ENCODE measurements around the gene GPR27. TPM values are rescaled to one million over a fixed set of nuclear protein-coding genes. Genes with fewer than 3 reads are reported as not detected.
A peak's percentile ranks its signal among the peaks of the same experiment; 100 is the strongest.

Gene GPR27
- total RNA-seq, 2 experiments from 2014 or later: 0.17 to 0.28 TPM

DNA sequence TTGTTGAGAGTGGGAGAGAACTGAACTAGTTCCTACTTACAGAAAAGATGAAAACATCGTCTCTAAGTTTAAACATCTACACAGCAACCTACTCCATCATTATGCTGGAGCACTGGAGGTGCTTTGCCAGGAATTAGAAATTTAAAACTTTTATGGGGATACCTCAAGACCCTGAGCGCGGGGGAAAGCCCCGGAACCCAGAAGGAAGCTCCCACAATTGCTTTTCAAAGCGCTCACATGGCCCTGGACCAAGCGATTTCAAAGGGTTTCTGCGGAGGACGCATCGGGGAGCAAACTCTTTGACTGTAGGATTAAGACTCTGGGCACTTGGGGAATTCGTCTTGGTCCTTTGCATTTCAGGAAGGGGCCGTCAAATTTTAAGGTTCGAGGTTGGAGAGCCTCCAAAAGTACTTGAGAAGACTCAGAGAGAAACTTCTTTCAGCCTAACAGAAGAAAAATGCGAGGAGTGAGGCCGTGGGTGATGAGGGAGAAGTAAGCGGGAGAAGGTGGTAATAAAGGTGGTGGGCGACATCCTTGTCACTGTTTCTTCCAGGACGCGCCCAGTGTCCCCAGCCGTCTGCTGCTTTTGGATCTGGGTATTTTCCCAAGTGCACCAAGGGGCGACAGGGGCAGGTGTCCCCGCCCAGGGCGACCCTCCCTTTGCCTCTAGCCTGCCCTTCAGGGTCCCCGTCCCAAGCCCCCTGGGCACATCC, 30.7 kb downstream of the GPR27 start:
- Mint-ChIP-seq H3K36me3 (no peaks in the 10 kb centered on the region), H3K4me1 (peaks cover 25% of the 10 kb centered on the region), H3K9me3 (no peaks in the 10 kb centered on the region), H3K4me3 (peak overlapping the region; percentile 71), H3K27me3 (peaks cover 67% of the 10 kb centered on the region), H3K27ac (no peak overlapping the region)
- POLR2A ChIA-PET: no interaction called here
- ATAC-seq (ENCODE audit: low read depth): no peak
- no peak for DNase-seq

- H3K27ac Mint-ChIP-seq: no peak within 1 kb of the TSS
- H3K27me3 Mint-ChIP-seq: peaks cover 64% of the 10 kb centered on the region
- H3K4me1 Mint-ChIP-seq: peaks cover 19% of the 10 kb centered on the region
- ATAC-seq (ENCODE audit: low read depth) (peak; percentile 75), DNase-seq (peak; percentile 50)
- peak within 1 kb of the TSS; percentile 71 for H3K4me3 Mint-ChIP-seq
- no peaks in the 10 kb centered on the region for H3K9me3 Mint-ChIP-seq
- H3K36me3 Mint-ChIP-seq: no peaks in the 10 kb centered on the region
- POLR2A ChIA-PET: no interaction called here
These were observed 31.4 kb downstream of the GPR27 start, which contains the start of gene PROK2 for GRCh38 chr3:71784914-71785531. Gene PROK2, minus strand, starts transcription at chr3:71785148. Its CDS starts 96 bp downstream, at chr3:71785052.

- POLR2A ChIA-PET: no interaction called here
- Mint-ChIP-seq H3K36me3 (no peaks in the 10 kb centered on the region), H3K27me3 (peaks cover 64% of the 10 kb centered on the region), H3K4me3 (peak overlapping the region; percentile 68), H3K9me3 (no peaks in the 10 kb centered on the region), H3K4me1 (peaks cover 14% of the 10 kb centered on the region), H3K27ac (no peak overlapping the region)
- ATAC-seq (ENCODE audit: low read depth) (no peak), DNase-seq (no peak)
These were observed 32.0 kb downstream of the GPR27 start for GRCh38 chr3:71785532-71786216.

DNA sequence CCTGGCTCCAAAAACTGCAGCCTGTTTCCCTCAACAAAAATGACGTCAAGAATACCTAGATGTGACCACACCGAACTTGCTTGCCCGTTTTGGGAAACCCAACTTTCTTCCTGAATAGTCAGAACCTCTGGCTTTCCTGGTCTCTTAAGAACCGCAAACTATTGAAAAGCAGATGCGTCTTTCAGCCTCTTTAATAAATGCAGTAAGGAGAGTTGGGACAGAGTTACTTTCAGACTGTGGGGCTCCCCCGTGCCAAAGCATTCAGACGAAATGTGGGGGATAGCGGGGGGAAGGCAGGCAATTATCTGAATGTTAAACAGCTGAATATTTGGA, 32.5 kb downstream of the GPR27 start:
- ATAC-seq (ENCODE audit: low read depth) (no peak), DNase-seq (no peak)
- Mint-ChIP-seq H3K4me3 (no peak overlapping the region), H3K36me3 (no peaks in the 10 kb centered on the region), H3K27ac (no peak overlapping the region), H3K9me3 (no peaks in the 10 kb centered on the region), H3K27me3 (peaks cover 59% of the 10 kb centered on the region), H3K4me1 (peaks cover 13% of the 10 kb centered on the region)
- POLR2A ChIA-PET: no interaction called here

- peaks cover 56% of the 10 kb centered on the region for H3K27me3 Mint-ChIP-seq
- no peak overlapping the region for H3K27ac Mint-ChIP-seq
- H3K36me3 Mint-ChIP-seq: no peaks in the 10 kb centered on the region
- POLR2A ChIA-PET: no interaction called here
- H3K4me1 Mint-ChIP-seq: peaks cover 13% of the 10 kb centered on the region
- DNase-seq (no peak), ATAC-seq (ENCODE audit: low read depth) (no peak)
- no peaks in the 10 kb centered on the region for H3K9me3 Mint-ChIP-seq
- H3K4me3 Mint-ChIP-seq: no peak overlapping the region
These were observed 32.9 kb downstream of the GPR27 start for GRCh38 chr3:71786551-71786950.

DNA sequence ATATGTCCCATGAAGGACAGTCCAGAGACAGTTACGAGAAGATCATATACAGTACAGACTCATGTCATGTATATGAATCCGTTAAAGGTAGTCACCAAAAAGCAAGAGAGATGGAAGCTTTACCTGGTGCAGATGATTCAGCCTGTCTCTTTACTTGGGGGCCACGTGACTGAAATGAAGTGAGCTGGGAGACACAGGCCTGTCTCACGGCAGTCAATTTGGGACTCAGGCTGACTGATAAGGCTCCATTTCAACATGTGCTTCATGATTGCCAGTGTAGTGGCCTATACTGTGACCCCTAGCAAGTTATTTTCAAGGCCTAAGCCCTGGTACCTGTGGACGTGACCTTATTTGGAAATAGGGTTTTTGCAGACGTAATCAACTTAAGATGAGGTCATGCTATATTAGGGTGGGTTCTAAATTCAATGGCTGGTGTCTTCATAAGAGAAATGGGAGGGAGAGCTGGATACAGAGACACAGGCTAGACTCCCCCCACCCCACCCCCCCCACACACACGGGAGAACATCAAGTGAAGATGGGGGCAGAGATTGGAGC, 34.3 kb downstream of the GPR27 start:
- no peak overlapping the region for H3K4me3 Mint-ChIP-seq
- H3K36me3 Mint-ChIP-seq: no peaks in the 10 kb centered on the region

DNA sequence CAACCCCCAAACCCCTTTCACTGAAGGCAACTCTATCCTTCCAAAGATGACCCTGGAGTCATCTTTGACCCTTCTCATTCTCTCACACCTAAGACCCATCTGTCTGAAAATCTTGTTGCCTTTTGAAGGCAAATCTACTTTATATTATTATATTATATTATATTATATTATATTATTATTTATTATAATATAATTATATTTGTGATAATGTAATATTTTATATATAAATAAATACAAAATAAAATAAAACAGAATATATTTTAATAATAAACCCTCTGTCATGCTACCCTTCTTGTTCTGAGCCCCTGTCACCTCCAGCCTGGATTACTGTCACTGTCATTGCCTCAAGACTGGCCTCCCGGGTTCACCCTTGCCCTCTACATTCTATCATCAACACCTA, 36.3 kb downstream of the GPR27 start:
- ATAC-seq (ENCODE audit: low read depth): no peak
- Mint-ChIP-seq H3K27ac (no peak overlapping the region), H3K4me1 (peaks cover 5% of the 10 kb centered on the region), H3K4me3 (no peak overlapping the region), H3K36me3 (no peaks in the 10 kb centered on the region), H3K9me3 (no peaks in the 10 kb centered on the region), H3K27me3 (peaks cover 36% of the 10 kb centered on the region)
- no peak for DNase-seq
- POLR2A ChIA-PET: interaction anchor here (0.6 kb wide), 1 partner anchor 12 kb away, joined by 3 read pairs; no protein-coding TSS in a partner anchor

More for the DNA sequence above, 34.3 kb downstream of the GPR27 start:
- H3K4me1 Mint-ChIP-seq: peaks cover 13% of the 10 kb centered on the region
- DNase-seq (no peak), ATAC-seq (ENCODE audit: low read depth) (no peak)
- H3K27ac Mint-ChIP-seq: no peak overlapping the region
- no peaks in the 10 kb centered on the region for H3K9me3 Mint-ChIP-seq
- H3K27me3 Mint-ChIP-seq: peaks cover 45% of the 10 kb centered on the region
- POLR2A ChIA-PET: no interaction called here

DNA sequence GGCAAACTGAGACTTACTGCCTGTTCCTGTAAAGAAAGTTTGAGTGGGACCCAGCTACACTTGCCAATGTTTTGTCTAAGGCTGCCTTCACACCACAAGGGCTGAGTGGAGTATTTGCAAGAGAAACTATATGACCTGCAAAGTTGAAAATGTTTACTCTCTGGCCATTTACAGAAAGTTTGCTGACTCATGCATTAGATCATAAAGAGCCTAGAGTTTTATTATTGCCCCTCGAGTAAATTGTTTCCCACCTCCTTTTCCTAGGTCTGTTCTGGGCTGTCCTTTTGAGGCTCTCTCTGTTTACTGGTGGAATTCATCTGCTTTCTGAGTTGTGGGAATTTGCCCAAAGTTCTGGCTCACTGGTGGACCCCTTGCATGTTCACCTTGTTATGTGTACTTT, 38.0 kb downstream of the GPR27 start:
- Mint-ChIP-seq H3K27me3 (peaks cover 29% of the 10 kb centered on the region), H3K4me1 (no peaks in the 10 kb centered on the region), H3K9me3 (no peaks in the 10 kb centered on the region), H3K4me3 (no peak overlapping the region), H3K27ac (no peak overlapping the region), H3K36me3 (no peaks in the 10 kb centered on the region)
- POLR2A ChIA-PET: no interaction called here
- DNase-seq: no peak
- ATAC-seq (ENCODE audit: low read depth): no peak

GRCh38 chr3:71796290-71796689, 42.6 kb downstream of the GPR27 start:
- no peak for DNase-seq
- no peak for ATAC-seq (ENCODE audit: low read depth)
- Mint-ChIP-seq H3K36me3 (no peaks in the 10 kb centered on the region), H3K27me3 (peaks cover 36% of the 10 kb centered on the region), H3K27ac (no peak overlapping the region), H3K4me1 (no peaks in the 10 kb centered on the region), H3K4me3 (no peak overlapping the region), H3K9me3 (no peaks in the 10 kb centered on the region)
- POLR2A ChIA-PET: no interaction called here

GRCh38 chr3:71797455-71797854, 43.8 kb downstream of the GPR27 start:
- Mint-ChIP-seq H3K27ac (no peak overlapping the region), H3K4me1 (no peaks in the 10 kb centered on the region), H3K36me3 (no peaks in the 10 kb centered on the region), H3K27me3 (peaks cover 38% of the 10 kb centered on the region), H3K9me3 (no peaks in the 10 kb centered on the region), H3K4me3 (no peak overlapping the region)
- no peak for DNase-seq
- POLR2A ChIA-PET: no interaction called here
- ATAC-seq (ENCODE audit: low read depth): no peak

DNA sequence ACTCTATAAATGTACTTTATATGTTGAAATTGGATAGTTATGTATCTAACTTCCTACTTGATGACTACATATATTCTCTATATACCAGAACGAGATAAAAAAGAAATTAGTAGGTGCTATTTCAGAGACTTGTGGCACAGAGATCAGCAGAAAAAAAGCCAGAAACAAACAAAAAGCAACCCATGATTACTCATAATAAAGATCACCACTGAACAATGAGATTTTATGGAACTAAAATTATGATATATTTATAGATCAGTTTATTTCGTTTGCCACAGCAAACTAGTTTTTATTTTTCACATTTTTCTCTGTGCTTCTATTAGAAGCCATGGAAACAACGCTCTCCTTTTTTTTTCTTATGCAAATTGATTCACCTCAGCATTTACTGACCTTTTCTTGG, 46.4 kb downstream of the GPR27 start:
- no peaks in the 10 kb centered on the region for H3K9me3 Mint-ChIP-seq
- H3K27ac Mint-ChIP-seq: no peak overlapping the region
- H3K27me3 Mint-ChIP-seq: peaks cover 32% of the 10 kb centered on the region
- ATAC-seq (ENCODE audit: low read depth) (no peak), DNase-seq (no peak)
- POLR2A ChIA-PET: no interaction called here
- H3K4me3 Mint-ChIP-seq: no peak overlapping the region
- H3K4me1 Mint-ChIP-seq: no peaks in the 10 kb centered on the region
- H3K36me3 Mint-ChIP-seq: no peaks in the 10 kb centered on the region

DNA sequence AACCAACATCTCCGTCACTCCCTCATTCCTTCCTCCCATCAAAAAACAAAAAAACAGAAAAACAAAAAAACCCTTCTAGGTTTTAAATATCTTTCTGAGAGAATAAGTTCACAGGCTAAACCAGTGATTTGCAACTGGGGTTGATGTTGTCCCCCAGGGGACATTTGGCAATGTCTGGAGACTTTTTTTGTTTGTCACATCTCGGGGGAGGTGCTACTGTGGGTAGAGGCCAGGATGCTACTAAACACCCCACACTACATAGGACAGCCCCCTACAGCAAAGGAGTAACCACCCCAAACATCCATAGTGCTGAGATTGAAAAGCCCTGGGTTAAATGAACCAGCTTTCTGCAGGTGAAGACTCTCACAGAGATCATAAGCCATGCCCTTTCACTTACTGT, 48.3 kb downstream of the GPR27 start:
- ATAC-seq (ENCODE audit: low read depth) (no peak), DNase-seq (no peak)
- H3K4me3 Mint-ChIP-seq: no peak overlapping the region
- H3K27ac Mint-ChIP-seq: no peak overlapping the region
- no peaks in the 10 kb centered on the region for H3K9me3 Mint-ChIP-seq
- no peaks in the 10 kb centered on the region for H3K4me1 Mint-ChIP-seq
- H3K36me3 Mint-ChIP-seq: no peaks in the 10 kb centered on the region
- H3K27me3 Mint-ChIP-seq: peaks cover 24% of the 10 kb centered on the region
- POLR2A ChIA-PET: no interaction called here

DNA sequence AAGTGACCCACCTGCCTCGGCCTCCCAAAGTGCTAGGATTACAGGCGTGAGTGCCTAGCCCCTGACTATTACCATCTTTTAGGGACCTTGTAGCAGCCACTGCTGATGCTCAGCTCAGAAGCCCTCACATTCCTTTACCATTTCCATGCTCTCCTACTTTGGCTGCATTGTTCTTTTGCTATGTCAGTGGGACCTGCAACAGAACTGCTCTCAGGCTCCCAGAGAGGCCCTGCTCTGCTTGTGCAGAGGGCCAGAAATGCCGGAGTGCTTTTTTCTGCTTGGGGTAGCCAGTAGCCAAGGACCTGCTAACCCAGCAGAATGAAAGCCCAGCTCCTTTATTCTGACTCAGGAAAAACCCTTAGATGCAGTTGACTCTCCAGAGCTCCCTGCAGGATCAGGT, 49.6 kb downstream of the GPR27 start:
- Mint-ChIP-seq H3K27ac (no peak overlapping the region), H3K36me3 (no peaks in the 10 kb centered on the region), H3K9me3 (no peaks in the 10 kb centered on the region), H3K27me3 (peaks cover 22% of the 10 kb centered on the region), H3K4me3 (no peak overlapping the region), H3K4me1 (no peaks in the 10 kb centered on the region)
- ATAC-seq (ENCODE audit: low read depth) (no peak), DNase-seq (no peak)
- POLR2A ChIA-PET: no interaction called here

GRCh38 chr3:71805199-71805598, 51.5 kb downstream of the GPR27 start:
- peaks cover 12% of the 10 kb centered on the region for H3K27me3 Mint-ChIP-seq
- no peak overlapping the region for H3K4me3 Mint-ChIP-seq
- H3K27ac Mint-ChIP-seq: no peak overlapping the region
- no peaks in the 10 kb centered on the region for H3K4me1 Mint-ChIP-seq
- ATAC-seq (ENCODE audit: low read depth) (no peak), DNase-seq (no peak)
- H3K36me3 Mint-ChIP-seq: no peaks in the 10 kb centered on the region
- POLR2A ChIA-PET: no interaction called here
- no peaks in the 10 kb centered on the region for H3K9me3 Mint-ChIP-seq
